Stomach (tissue), 9 donors: ENCODE measurements around the gene RNF123. TPM values are rescaled to one million over a fixed set of nuclear protein-coding genes. Genes with fewer than 3 reads are reported as not detected.
A peak's percentile ranks its signal among the peaks of the same experiment; 100 is the strongest.

Experiments
- DNase-seq, 2 donors: peaks; one replicate each; pipeline versions ENCODE4 v3.0.0 to v3.0.0-alpha.2; 2013 to 2019
- H3K27ac ChIP-seq, 5 donors: fragments of 200-600 bp in 4 of 5; sonication (generic) in 4 of 5; one replicate each; pipeline ENCODE4 v1.5.1; 2013 to 2019; ENCODE audit warnings: mild to moderate bottlenecking in 1 of 5, moderate library complexity in 1 of 5
- H3K27me3 ChIP-seq, 3 donors: fragments of 200-600 bp; sonication (generic); one replicate each; pipeline ENCODE4 v1.5.1; 2017 to 2019; ENCODE audit warnings: mixed run types in 1 of 3
- H3K36me3 ChIP-seq, 4 donors: fragments of 200-600 bp; sonication (generic); 1 replicate in 3 of 4; 2 replicates in 1 of 4; pipeline ENCODE4 v1.5.1; 2016 to 2019
- H3K4me1 ChIP-seq, 4 donors: fragments of 200-600 bp; sonication (generic); one replicate each; pipeline ENCODE4 v1.5.1; 2016 to 2019
- H3K4me3 ChIP-seq, 4 donors: fragments of 200-600 bp; sonication (generic) in 3 of 4; one replicate each; pipeline ENCODE4 v1.5.1; 2016 to 2019; ENCODE audit warnings: mild to moderate bottlenecking in 1 of 4
- H3K9me3 ChIP-seq, 4 donors: fragments of 200-600 bp; sonication (generic); one replicate each; pipeline ENCODE4 v1.5.1; 2016 to 2019
- CTCF ChIP-seq, 7 experiments: fragments of 450-650 bp in 4 of 7; fragments of 200-600 bp in 3 of 7; sonication (generic) in 3 of 7; IDR thresholded peaks; one replicate each; pipeline ENCODE4 v1.5.1; 2016 to 2019; ENCODE audit warnings: antibody characterized with exemption in 7 of 7, control low read depth in 2 of 7, mild to moderate bottlenecking in 1 of 7
- EP300 ChIP-seq: sonication (generic); formaldehyde crosslinking; IDR thresholded peaks from one replicate; pipeline ENCODE4 v1.6.1; 2017; ENCODE audit warnings: antibody characterized with exemption
- POLR2A ChIP-seq, 4 donors: fragments of 450-650 bp; IDR thresholded peaks; one replicate each; pipeline ENCODE4 v1.6.1; 2016; ENCODE audit warnings: antibody characterized with exemption in 4 of 4, control low read depth in 2 of 4, mild to moderate bottlenecking in 1 of 4, moderate library complexity in 1 of 4
- POLR2AphosphoS5 ChIP-seq, 3 donors: sonication (generic); formaldehyde crosslinking; IDR thresholded peaks; one replicate each; pipeline ENCODE4 v1.6.1; 2016; ENCODE audit warnings: antibody characterized with exemption in 3 of 3
- WGBS, 5 donors: extraction: QIAGEN DNeasy Blood & Tissue Kit in 3 of 5; methylation state at CpG; one replicate each; pipeline versions ENCODE4 v1.1.5 to v1.1.7; 2013 to 2018; 5-methylcytosine and 5-hydroxymethylcytosine counted together
- intact Hi-C: fragments of 100-400 bp; cut with DNase I; formaldehyde crosslinking; loops from one replicate; pipeline ENCODE4 v1.15.1; 2023; ENCODE audit warnings: low total_unique reads
- polyA plus RNA-seq, 3 donors: library from polyadenylated mRNA; stranded (reverse); fragments of 200-250 nt; gene quantifications; one replicate each; pipeline ENCODE4 v1.2.3, GENCODE V29; 2013
- total RNA-seq, 5 donors: library from RNA; depleted of rRNA; stranded (reverse); fragments of >200 nt; gene quantifications; one replicate each; pipeline versions ENCODE4 v1.1.0 to v1.2.3, GENCODE V29; 2014 to 2016
- donor health status: healthy with polysubstance abuse.
- donor health status: Bipolar disorder and iron deficiency.
- donor health status: healthy.

The RNF123 gene
- total and polyA plus RNA-seq, 8 donors = 18.1 to 75.4 (median 26.6) TPM

- no peaks in the 10 kb centered on the region for H3K9me3 ChIP-seq
- no peaks in the 10 kb centered on the region for H3K36me3 ChIP-seq
- DNase-seq = no peak
- TF ChIP-seq POLR2AphosphoS5 (IDR thresholded peaks at IDR 0.05) = no peak
- no peak for TF ChIP-seq CTCF (IDR thresholded peaks at IDR 0.05)
- no peak for TF ChIP-seq POLR2A (IDR thresholded peaks at IDR 0.05)
- 88 to 93% (median 89%) methylated on average over 8 to 9 of the region's 9 CpGs for WGBS, 5 donors
- H3K4me1 ChIP-seq = peaks cover 0 to 4% (median 0%) of the 10 kb centered on the region in 4 donors
- no peak overlapping the region for H3K4me3 ChIP-seq
- no peak overlapping the region for H3K27ac ChIP-seq
- intact Hi-C loops = no loop called here
- no peaks in the 10 kb centered on the region for H3K27me3 ChIP-seq
Observed at GRCh38 chr3:49642708-49643145, 46.6 kb upstream of the RNF123 start.

GRCh38 chr3:49644684-49645083 is 44.7 kb upstream of the RNF123 start:
- no peak for DNase-seq
- Histone ChIP-seq H3K9me3 (no peaks in the 10 kb centered on the region), H3K4me1 (peaks cover 0 to 8% (median 0%) of the 10 kb centered on the region in 4 donors), H3K36me3 (no peaks in the 10 kb centered on the region), H3K27me3 (no peaks in the 10 kb centered on the region), H3K4me3 (no peak overlapping the region), H3K27ac (no peak overlapping the region)
- TF ChIP-seq CTCF (IDR thresholded peaks at IDR 0.05) (no peak), POLR2AphosphoS5 (IDR thresholded peaks at IDR 0.05) (no peak), EP300 (no peak), POLR2A (IDR thresholded peaks at IDR 0.05) (no peak)
- 72 to 85% (median 79%) methylated on average over 8 of the region's 8 CpGs for WGBS, 5 donors
- intact Hi-C loops = no loop called here

- Histone ChIP-seq H3K27me3 (no peaks in the 10 kb centered on the region), H3K27ac (no peak overlapping the region), H3K4me3 (no peak overlapping the region), H3K36me3 (no peaks in the 10 kb centered on the region), H3K9me3 (no peaks in the 10 kb centered on the region), H3K4me1 (peaks cover 0 to 8% (median 0%) of the 10 kb centered on the region in 4 donors)
- 80 to 86% (median 82%) methylated on average over 3 of the region's 3 CpGs for WGBS, 5 donors
- no peak for DNase-seq
- intact Hi-C loops = no loop called here
- TF ChIP-seq CTCF (IDR thresholded peaks at IDR 0.05) (no peak), EP300 (no peak), POLR2A (IDR thresholded peaks at IDR 0.05) (no peak), POLR2AphosphoS5 (IDR thresholded peaks at IDR 0.05) (no peak)
Observed at GRCh38 chr3:49646236-49646635, 43.1 kb upstream of the RNF123 start.

GRCh38 chr3:49647741-49648140 is 41.6 kb upstream of the RNF123 start:
- H3K27ac ChIP-seq = peak overlapping the region in 1 of 5 donors; percentile 20

More at GRCh38 chr3:49647741-49648140, 41.6 kb upstream of the RNF123 start:
- no peaks in the 10 kb centered on the region for H3K27me3 ChIP-seq
- peaks cover 0 to 8% (median 0%) of the 10 kb centered on the region in 4 donors for H3K4me1 ChIP-seq
- intact Hi-C loops = no loop called here
- 33 to 59% (median 40%) methylated on average over 2 of the region's 2 CpGs for WGBS, 5 donors
- H3K4me3 ChIP-seq = no peak overlapping the region
- no peaks in the 10 kb centered on the region for H3K9me3 ChIP-seq
- H3K36me3 ChIP-seq = no peaks in the 10 kb centered on the region
- TF ChIP-seq POLR2AphosphoS5 (IDR thresholded peaks at IDR 0.05) (no peak), CTCF (IDR thresholded peaks at IDR 0.05) (no peak), EP300 (no peak), POLR2A (IDR thresholded peaks at IDR 0.05) (no peak)
- DNase-seq = peak in 1 of 2 donors; percentile 71
